ENCODE results near the gene TMEM255A.

Gene TMEM255A

DNA sequence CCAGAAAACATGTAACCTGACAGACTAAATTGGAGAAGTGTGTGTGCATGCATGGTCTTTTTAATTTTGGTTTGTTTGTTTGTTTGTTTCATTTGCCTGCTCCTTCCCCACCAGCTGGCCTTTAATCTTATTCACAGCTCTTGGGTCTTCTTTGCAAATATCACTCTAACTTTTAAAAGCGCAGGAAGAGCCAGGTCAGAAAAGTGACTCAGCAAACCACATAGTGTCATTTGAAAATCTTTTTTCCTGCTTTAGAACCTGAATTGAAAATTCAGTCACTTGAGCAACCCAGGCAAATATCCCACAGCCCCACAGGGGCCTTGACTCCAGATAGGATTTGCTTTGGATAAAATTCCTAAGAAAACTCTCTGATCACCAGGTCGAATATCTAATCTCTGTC is 4.6 kb downstream of the TMEM255A start:
- DNase-seq: no peak

DNA sequence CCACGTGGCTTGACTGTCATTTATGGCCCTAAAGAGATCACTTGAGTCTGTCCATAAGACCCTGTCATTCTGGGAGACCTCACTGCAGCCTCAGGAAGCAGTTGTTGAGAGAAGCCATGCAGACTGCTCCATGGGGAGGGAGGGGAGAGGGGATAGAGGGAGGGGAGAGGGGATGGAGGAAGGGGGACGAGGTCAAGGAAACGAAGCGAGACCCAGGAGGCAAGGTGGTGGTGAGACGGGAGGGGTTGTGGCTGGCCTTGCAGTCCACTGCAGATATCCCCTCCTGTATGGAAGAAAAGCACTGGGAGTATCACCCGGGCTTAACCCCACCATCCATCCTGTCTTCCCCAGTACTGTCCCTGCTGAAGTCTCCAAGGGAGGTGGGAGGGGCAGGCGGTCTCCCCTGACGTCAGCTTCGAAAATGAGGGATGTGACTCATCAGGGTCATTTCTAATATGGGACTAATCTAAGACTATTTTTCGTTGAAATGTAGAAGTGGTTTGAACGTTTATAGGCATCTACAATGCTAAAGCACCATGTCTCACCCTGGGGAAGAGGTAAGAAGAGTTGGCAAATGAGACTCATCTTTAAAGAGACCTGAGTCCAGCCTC is 5.6 kb downstream of the TMEM255A start:
- no peak for DNase-seq

DNA sequence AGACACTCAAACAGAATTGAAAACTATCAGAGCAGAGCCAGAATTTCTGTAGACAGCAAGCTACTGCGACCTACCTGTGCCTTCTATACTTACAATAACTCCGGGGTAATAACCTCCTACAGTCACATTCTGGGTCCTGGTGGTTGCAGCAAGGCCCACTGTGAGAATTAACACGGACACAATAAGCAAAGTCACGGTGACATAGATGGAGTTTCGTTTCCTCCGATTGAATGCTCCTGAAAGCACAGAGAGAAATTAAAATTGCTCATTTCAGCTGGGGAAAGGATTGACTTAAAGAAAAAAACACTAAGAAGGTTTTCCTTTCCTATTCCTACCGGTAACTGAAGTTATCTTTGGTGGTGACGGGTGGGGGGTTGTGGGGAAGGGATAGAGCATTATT is 7.0 kb downstream of the TMEM255A start:
- DNase-seq: no peak

DNA sequence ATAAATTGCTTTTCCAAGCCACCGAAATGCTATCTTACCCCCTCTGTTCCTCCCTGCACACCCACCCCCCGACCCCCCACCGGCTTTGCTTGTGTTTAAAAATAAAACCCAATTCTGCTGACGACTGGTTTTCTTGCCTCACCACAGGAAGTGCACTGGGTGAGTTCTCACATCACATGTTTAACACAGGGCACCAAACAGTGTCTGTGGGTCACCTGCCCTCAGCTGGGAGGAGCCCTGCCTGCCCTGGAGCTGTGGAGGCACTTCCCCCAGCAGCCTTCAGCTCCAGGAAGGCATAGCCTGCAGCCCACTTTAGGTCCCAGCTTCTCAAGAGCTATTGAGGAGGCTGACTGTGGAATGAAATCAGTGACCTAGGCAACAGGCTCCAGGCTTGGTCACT is 8.8 kb downstream of the TMEM255A start:
- DNase-seq: peak; percentile 22

DNA sequence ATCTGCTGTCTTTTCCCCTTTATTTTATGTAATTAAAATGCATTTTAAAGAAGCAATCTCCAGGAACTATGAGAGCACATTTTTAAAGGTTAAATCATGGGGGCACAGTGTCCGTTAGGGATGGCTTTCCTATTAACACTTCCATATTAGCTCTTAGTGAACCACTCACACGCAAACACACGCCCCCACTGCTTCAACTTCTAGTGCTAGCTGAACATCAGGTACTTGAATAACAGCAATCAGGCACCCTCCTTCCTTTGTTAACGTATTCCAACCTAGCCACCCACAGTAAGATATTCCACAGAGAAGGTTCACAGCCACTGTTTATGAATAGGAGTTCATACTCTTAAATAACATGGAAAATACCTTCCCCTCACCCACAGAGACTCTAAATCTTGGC is 9.3 kb downstream of the TMEM255A start:
- no peak for DNase-seq

DNA sequence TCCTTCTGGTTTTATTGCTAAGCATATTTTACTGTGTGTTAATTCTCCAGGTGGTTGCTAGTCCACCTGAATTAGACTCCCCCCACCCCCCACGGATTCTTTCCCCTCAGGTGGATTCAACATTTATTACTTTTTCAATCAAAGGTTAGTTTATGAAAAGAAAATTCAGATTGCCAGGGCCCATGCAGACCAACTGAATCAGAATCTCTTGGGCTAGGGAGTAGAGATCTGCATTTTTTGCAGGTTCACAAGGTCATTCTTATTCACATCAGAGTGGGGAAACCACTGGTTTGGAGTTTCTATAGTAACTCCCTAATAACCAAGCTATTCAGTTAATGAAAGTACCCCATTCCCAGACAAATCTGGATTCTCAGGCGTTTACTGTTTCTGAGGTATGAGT is 9.8 kb downstream of the TMEM255A start:
- DNase-seq: no peak

DNA sequence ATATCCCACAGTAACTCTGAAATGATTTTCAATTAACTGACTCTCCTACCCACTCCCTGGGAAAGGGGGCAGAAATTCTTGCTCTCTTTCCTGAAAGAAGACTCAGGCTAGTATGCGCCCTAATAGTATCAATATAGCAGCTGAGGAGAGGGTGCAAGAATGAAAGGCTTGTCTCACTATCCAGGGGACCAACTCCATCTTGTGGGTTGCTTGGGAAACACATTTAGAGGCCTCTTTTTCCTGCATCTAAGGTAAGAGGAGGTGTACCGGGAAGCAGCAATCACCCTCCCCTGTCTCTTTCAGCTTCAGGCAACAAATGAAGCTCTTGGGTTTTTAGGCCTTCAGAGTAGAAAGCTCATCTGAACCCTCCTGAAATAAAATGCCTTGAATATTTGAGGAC is 11.3 kb downstream of the TMEM255A start:
- no peak for DNase-seq

DNA sequence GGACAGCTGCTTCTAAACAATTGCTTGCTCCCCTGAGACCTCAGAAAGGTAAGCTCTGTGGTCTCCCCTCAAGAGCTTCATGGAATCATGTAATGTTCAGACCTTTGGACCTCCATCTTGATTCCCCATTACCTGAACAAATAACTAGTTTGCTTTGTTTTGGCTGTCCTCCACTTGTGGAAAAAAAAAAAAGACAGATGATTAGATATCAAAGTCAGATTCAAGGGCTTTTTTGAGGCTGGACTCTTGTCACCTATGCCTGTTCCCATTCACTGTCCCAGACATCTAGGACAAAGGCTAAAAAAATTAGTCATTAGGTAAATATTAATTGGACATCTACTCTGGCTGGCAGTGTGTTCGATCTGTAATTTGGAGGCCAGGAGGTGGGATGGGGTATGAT is 13.3 kb downstream of the TMEM255A start:
- DNase-seq: no peak

DNA sequence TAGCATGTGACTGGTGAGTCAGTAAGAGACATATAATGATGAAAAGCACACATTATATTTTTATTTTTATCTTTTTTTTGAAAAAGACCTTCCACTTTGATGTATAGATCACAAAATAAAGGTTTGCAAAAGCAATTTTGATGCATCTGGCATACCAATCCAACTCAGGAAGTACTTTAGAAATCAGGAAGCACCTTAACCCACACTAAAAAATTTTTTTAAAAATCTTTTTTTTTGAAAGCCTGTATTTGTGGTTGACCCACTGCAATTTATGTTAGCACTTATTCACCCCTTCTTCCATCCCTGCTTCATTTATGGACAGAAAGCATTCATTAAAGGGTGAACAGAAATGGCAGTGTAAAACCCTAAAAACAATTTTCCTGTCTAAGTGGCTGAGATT is 16.6 kb downstream of the TMEM255A start:
- no peak for DNase-seq

DNA sequence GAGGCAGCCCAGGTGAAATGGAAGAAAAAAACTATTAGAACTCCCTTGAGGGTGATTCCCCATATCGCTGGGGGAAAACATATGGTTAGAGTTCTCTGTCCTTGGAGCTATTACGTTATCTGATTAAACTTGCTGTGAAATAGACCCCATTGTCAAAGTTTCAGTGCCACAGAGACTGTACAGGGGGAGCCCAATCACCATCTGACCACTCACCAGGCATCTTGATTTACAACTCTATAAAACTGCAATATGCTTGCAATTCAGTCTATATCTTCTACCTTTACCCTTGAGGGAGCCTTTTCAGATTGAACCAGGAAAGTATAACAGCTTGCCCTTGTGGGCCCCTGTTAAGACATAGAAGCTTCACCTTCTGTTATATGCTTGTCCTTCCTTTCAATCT is 18.2 kb downstream of the TMEM255A start:
- DNase-seq: no peak

DNA sequence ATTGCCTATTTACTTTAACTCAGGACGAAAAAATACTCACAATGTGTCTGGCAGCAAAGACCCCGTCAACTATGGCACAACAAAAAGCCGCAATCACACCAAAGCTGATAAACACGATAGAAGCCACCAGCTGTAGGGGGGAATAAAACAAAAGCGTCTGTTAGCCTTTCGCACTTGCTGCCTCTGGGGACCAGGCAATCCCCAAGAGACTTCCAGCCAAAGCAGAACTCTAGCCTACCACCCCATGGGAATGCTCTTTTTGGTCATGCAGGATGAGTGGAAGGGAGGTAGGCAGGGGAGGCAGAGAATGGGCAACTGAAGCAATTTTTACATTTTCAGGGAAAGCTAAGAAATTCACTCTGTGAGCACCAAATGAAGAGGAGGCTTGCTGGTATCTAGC is 20.1 kb downstream of the TMEM255A start:
- no peak for DNase-seq

DNA sequence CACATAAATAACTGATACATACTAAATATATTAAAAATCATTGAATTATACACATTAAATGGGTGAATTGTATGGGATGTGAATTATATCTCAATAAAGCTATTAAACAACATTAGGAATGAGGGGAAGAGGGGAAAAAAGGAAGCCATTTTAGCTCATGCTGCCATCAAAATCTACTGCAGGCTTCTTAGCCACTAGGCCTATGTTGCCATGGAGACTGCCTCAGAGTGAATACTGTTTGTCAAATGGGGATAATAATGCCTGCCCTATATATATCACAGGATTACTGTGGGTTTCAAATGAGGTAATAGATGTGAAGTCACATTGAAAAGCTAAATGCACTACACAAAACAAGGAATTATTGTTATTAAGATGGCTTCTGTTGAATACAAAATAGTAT is 21.2 kb downstream of the TMEM255A start:
- no peak for DNase-seq

DNA sequence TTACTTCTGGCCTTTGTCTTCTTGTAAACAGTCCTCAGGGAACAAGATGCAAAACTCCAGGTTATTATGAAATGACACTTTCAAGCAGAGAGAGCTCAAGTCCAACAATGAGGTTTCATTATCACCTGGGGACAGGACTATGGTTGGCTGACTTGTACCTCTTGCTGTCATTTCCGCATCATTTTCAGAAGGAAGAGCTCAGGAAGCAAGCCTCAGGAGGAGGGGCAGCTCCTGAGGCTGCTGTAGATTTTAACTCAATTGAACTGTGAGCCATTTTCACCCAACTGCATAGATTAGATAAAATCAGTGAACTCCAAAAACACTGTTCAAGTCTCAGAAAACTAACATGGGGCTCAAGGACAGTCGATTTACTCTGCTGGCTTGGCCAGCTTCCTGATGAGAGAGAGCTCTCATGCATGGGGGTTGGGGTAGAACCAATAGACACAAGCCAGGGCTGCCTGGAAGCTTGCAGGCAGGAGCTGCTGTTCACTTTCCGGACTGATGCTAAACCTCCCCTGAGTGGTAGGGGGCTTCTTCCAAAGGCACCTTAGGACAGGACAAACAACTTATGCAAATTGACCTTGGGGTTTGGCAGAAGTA is 23.6 kb downstream of the TMEM255A start:
- no peak for DNase-seq

DNA sequence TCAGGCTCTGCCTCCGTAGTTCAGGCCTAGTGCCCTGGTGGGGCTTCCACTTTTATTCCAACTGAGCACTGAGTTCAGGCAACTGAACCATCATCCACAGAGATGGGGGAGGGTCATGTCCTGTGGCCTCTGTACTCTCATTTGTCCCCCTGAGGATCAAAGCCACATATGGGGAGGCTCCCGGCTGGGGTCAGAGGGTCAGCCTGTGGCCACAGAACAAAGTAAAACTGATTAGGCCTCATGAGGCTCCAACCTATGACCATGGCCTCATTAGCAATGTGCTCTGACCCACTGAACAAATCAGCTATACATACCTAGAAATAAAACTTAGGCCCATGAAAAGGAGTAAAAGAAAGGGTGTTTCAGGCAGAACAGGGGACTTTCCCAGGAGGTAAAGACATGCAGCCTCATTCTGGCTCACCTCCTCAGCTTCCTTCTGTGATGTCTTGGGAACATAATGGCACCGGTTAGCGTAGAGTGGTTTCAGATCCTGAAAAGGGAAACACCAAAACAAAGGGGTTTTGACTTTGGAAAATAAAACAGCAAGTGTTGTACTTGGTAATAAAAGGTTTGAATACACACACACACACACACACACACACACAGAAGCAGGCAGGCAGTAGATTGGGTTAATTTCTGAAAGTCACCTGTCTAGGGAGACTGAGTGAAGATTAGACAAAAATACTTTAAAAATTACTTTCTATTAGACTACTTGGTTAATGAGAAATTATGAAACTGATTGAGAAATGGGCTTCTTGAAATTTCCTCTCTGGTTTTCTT is 24.3 kb downstream of the TMEM255A start:
- no peak for DNase-seq

DNA sequence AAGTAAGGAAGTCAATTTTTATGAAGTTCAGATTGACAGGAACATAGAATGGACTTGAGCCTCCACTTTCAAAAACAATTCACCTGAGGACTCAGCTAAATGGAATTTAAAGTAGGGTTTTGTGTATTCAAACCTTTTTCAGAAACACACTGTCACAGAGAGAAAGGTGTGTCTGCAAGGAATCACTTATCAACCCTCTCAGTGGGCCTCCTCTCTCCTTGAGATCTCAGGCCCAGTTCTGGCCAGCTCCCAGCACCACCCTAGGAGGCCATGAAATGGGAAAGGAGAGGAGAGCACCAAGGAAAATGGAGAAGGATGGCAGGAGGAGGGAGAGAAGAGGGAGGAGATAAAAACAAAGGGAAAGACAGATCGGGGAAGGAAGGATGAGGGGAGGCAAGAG is 28.6 kb downstream of the TMEM255A start:
- no peak for DNase-seq

DNA sequence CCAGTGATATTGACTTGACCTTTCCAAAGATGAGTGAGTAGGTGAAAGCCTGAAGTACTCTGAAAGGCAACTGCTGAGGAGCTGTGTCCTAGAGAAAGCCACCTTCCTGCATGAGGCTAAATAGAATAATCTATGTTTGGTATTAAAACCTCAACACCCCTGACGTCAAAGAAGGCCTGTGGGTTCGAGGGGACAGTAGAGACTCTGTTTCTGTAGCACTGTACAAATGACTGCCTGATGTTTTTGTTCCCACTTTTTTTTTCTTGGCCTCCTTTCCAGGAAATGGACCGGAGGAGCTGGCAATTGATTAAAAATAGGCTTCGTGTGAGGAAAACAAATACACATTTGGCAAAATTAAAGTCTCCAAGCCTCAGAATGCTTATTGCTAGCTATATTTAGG is 29.5 kb downstream of the TMEM255A start:
- DNase-seq: no peak

DNA sequence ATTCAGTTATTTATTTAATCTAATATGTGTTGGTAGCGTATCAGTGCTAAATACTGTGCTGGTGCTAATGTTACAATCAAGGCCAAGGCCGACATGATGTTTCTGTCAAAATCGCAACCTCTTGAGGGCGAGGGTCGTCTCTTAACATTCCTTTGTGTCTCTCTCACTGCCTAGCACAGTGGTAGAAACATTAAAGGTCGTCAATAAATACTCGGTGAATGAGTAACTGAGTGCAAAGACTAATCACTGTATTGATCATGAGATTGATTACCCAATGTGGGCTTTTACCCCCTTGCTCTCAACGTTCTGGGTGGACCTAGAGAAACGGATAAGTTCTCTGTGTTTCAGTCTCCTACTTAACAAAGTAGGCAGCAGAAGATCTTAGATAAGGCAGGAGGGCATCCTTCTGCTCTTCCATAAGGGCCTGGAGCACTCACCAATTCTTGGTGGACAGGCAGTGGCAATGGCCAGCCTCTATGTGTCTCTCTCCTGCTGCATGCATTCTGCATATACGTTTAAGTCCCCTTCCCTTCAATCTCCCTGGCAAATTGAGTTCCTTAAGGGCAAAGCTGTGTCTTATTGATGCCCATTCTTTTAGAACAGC is 30.1 kb downstream of the TMEM255A start:
- no peak for DNase-seq

DNA sequence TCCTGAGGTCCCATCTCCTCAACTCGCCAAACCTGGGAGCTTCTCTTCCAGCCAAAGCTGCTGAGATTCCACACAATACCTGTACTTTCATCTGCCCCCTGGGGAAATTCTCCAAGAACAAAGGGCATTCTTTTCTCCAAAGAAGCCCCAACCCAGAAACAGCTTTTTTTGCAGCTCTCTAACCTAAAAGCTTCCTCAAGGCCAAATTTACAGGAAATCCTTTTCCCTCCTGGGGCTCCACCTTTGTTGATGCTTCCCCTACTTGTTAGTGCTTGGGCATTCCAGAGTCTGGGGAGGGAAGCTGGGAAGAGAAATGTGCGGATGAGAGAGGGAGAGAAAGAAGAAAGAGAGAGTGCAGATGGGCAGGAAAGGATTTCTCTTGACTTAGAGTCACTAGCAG is 36.3 kb downstream of the TMEM255A start:
- DNase-seq: no peak

DNA sequence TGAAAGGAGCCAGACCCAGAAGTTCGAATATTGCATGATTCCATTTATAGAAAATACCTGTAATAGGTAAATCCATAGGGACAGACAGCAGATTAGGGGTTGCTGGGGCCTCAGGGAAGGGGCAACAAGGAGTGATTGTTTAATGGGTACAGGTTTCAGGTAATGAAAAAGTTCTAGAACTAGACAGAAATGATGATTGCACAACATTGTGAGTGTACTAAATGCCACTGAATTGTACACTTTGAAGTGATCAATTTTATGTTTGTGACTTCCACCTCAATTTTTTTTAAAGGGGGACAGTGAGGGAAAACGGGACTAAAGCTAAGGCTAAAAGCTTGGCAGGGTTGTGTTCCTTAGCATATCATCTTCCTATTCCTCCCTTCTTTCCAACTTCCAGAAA is 37.1 kb downstream of the TMEM255A start:
- DNase-seq: no peak

DNA sequence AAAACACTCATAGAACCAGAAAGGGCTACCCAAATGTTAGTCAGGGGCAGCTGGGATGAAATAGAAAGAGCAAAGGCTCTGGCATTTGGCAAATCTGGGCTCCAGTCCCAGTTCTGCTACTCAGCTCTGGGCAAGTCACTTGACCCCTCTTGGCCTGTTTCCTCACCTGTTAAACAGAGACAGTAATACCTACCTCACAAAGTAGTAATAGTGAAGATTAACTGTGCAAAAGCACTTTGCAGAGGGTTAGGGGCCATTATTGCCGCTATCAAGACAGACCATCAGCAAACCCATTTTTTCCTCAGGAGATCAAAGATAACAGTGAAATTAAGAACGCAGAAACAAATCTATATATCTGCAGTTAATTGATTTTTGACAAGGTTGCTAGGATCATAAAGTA is 40.0 kb downstream of the TMEM255A start:
- no peak for DNase-seq

DNA sequence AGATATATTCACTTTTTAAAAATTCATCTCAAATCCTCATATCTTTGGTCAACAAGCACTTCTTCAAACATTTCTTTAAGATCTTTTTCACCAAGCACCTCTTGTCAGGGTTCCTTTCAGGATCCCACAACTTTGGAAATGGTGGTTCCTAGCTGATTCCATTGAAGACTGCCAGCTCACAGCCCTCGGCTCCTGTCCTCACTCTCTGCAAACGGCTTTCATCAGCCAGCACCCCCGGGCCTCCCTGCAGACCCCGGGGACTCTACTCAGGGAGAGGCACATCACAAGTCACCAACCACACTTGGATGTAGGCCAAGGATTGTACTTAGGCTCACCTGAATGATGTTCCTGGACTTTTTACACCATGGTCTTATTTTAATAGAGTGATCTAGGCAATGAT is 40.7 kb downstream of the TMEM255A start:
- no peak for DNase-seq

DNA sequence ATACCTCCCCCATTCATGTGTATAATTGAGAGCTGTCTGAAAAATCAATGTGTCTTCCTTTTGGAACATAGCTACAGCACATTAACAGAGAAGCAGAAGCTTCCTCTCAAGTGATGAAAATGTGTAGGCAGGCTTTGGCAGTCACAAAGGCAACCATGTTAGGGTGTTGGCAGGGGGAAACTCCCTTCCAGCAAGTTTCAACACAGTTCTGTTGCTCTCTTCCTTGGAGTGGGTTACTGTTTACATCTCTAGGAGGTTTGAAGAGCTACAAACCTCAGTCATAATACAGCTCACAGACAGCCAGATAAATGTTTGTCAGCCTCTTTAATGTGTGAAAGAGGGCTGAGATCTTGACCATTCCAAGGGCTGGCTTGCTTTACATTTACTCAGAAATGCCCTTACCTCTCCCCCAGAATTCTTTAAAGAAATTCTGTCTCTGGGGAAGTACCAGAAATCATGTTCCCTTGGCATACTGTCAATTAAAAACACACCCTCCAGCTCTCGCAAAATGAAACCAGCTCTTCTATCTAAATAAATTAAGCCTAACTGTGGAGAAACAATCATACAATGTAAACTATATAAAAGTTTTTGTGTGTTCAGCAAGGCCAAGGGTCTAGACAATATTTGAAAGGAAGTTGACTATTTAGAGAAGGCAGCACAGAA is 41.8 kb downstream of the TMEM255A start:
- no peak for DNase-seq

DNA sequence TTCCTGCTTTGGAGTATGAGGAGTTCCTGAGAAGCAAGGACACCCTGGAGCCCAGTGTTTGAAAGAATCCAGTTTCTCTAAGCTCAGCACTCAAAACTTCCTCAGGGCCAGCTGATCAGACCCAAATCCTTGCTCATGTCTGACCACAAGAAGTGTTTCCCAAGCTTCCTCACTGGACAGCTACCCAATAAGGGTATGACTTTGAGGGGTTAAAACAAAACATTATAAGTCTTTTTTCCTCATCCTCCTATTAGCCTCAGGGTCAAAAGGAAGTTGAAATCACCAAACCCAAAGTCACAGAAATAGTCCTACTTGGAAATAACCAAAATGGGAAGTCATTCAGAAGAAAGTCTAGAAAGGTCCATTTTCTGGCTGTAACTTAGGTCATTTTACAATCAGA is 46.9 kb downstream of the TMEM255A start:
- DNase-seq: no peak
